Breast epithelium (tissue), 4 donors: ENCODE measurements around the gene SFTA2. TPM values are rescaled to one million over a fixed set of nuclear protein-coding genes. Genes with fewer than 3 reads are reported as not detected.

Experiments used
- DNase-seq, 2 donors: peaks; one replicate each; pipeline ENCODE4 v3.0.0-alpha.2; 2019; ENCODE audit warnings: low spot score in 2 of 2
- H3K27ac ChIP-seq, 2 donors: fragments of 200-600 bp; sonication (generic) in 1 of 2; one replicate each; pipeline ENCODE4 v1.5.1; 2016 to 2019; ENCODE audit warnings: mild to moderate bottlenecking in 1 of 2
- H3K27me3 ChIP-seq, 2 donors: fragments of 200-600 bp; sonication (generic) in 1 of 2; one replicate each; pipeline versions ENCODE4 v1.5.1 to v1.6.0; 2017 to 2019; ENCODE audit warnings: control low read depth in 1 of 2, mild to moderate bottlenecking in 1 of 2
- H3K36me3 ChIP-seq: fragments of 200-600 bp; one replicate; pipeline ENCODE4 v1.5.1; 2019
- H3K4me1 ChIP-seq, 2 donors: fragments of 200-600 bp; sonication (generic); one replicate each; pipeline ENCODE4 v1.5.1; 2016 to 2019; ENCODE audit warnings: control low read depth in 1 of 2
- H3K4me3 ChIP-seq, 3 donors: fragments of 200-600 bp; sonication (generic); 1 replicate in 2 of 3; 2 replicates in 1 of 3; pipeline ENCODE4 v1.5.1; 2016 to 2019; ENCODE audit warnings: mild to moderate bottlenecking in 3 of 3, moderate library complexity in 2 of 3
- H3K9me3 ChIP-seq, 2 donors: fragments of 200-600 bp; sonication (generic) in 1 of 2; one replicate each; pipeline ENCODE4 v1.5.1; 2016 to 2019; ENCODE audit warnings: control low read depth in 1 of 2
- CTCF ChIP-seq, 3 donors: fragments of 450-650 bp; IDR thresholded peaks; one replicate each; pipeline ENCODE4 v1.5.1; 2016 to 2017; ENCODE audit warnings: antibody characterized with exemption in 3 of 3, mild to moderate bottlenecking in 3 of 3, moderate library complexity in 3 of 3
- POLR2A ChIP-seq: fragments of 450-650 bp; IDR thresholded peaks from one replicate; pipeline ENCODE4 v1.6.1; 2016; ENCODE audit warnings: antibody characterized with exemption, mild to moderate bottlenecking, moderate library complexity
- POLR2AphosphoS5 ChIP-seq, 3 donors: sonication (generic); formaldehyde crosslinking; IDR thresholded peaks; one replicate each; pipeline ENCODE4 v1.6.1; 2017; ENCODE audit warnings: antibody characterized with exemption in 3 of 3
- intact Hi-C: fragments of 100-400 bp; cut with DNase I; formaldehyde crosslinking; loops from one replicate; pipeline ENCODE4 v1.15.1; 2023; ENCODE audit warnings: low total_unique reads
- total RNA-seq, 3 donors: library from RNA; depleted of rRNA; stranded (reverse); fragments of >200 nt; gene quantifications; one replicate each; pipeline ENCODE4 v1.1.0, GENCODE V29; 2016

SFTA2 gene
- total RNA-seq, 3 donors from 2014 or later, result not detected

- H3K4me1 ChIP-seq, result no peaks in the 10 kb centered on the region
- peak overlapping the region; percentile 44 to 71 (median 48) for H3K4me3 ChIP-seq
- H3K9me3 ChIP-seq, result no peaks in the 10 kb centered on the region
- no peak for DNase-seq
- H3K27ac ChIP-seq, result no peak overlapping the region
- H3K36me3 ChIP-seq, result no peaks in the 10 kb centered on the region
- intact Hi-C loops, result no loop called here
- no peaks in the 10 kb centered on the region for H3K27me3 ChIP-seq
- TF ChIP-seq CTCF (IDR thresholded peaks at IDR 0.05), result no peak
- no peak for TF ChIP-seq POLR2AphosphoS5 (IDR thresholded peaks at IDR 0.05)
- TF ChIP-seq POLR2A, result no peak
Observed at GRCh38 chr6:30954631-30955366, 22.8 kb upstream of the SFTA2 start.

- no peaks in the 10 kb centered on the region for H3K27me3 ChIP-seq
Observed at GRCh38 chr6:30951907-30952469, 20.0 kb upstream of the SFTA2 start.

GRCh38 chr6:30948811-30949210 lies 16.8 kb upstream of the SFTA2 start:
- Histone ChIP-seq H3K9me3 (no peaks in the 10 kb centered on the region), H3K4me3 (no peak overlapping the region), H3K36me3 (no peaks in the 10 kb centered on the region), H3K4me1 (no peaks in the 10 kb centered on the region), H3K27ac (no peak overlapping the region), H3K27me3 (no peaks in the 10 kb centered on the region)
- intact Hi-C loops, result no loop called here
- no peak for DNase-seq
- no peak for TF ChIP-seq POLR2A
- TF ChIP-seq POLR2AphosphoS5 (IDR thresholded peaks at IDR 0.05), result no peak
- no peak for TF ChIP-seq CTCF (IDR thresholded peaks at IDR 0.05)

More at GRCh38 chr6:30951907-30952469, 20.0 kb upstream of the SFTA2 start:
- Histone ChIP-seq H3K36me3 (no peaks in the 10 kb centered on the region), H3K4me3 (no peak overlapping the region), H3K27ac (no peak overlapping the region), H3K4me1 (no peaks in the 10 kb centered on the region), H3K9me3 (no peaks in the 10 kb centered on the region)
- no peak for DNase-seq
- intact Hi-C loops, result no loop called here
- TF ChIP-seq CTCF (IDR thresholded peaks at IDR 0.05) (no peak), POLR2AphosphoS5 (IDR thresholded peaks at IDR 0.05) (no peak), POLR2A (no peak)

- H3K4me3 ChIP-seq, result no peak overlapping the region
- no peaks in the 10 kb centered on the region for H3K36me3 ChIP-seq
- H3K27ac ChIP-seq, result no peak overlapping the region
- DNase-seq, result no peak
- intact Hi-C loops, result no loop called here
- H3K4me1 ChIP-seq, result no peaks in the 10 kb centered on the region
- no peaks in the 10 kb centered on the region for H3K27me3 ChIP-seq
- no peaks in the 10 kb centered on the region for H3K9me3 ChIP-seq
- TF ChIP-seq CTCF (IDR thresholded peaks at IDR 0.05) (no peak), POLR2A (no peak), POLR2AphosphoS5 (IDR thresholded peaks at IDR 0.05) (no peak)
Observed at GRCh38 chr6:30947231-30947630, 15.3 kb upstream of the SFTA2 start.

- intact Hi-C loops, result no loop called here
- H3K36me3 ChIP-seq, result no peaks in the 10 kb centered on the region
- H3K27ac ChIP-seq, result no peak overlapping the region
- no peaks in the 10 kb centered on the region for H3K4me1 ChIP-seq
- no peak for DNase-seq
- no peak for TF ChIP-seq POLR2A
- no peak for TF ChIP-seq POLR2AphosphoS5 (IDR thresholded peaks at IDR 0.05)
- no peak for TF ChIP-seq CTCF (IDR thresholded peaks at IDR 0.05)
- H3K27me3 ChIP-seq, result no peaks in the 10 kb centered on the region
- H3K4me3 ChIP-seq, result no peak overlapping the region
- H3K9me3 ChIP-seq, result no peaks in the 10 kb centered on the region
Observed at GRCh38 chr6:30945281-30945680, 13.3 kb upstream of the SFTA2 start.
